A549 (cell line): ENCODE results near the gene TRMT44. TPM values are rescaled to one million over a fixed set of nuclear protein-coding genes. Genes with fewer than 3 reads are reported as not detected.
"Not testable (repeated sequence)": the region's sequence is repeated elsewhere in the genome, so short reads cannot be mapped to it uniquely, and the experiment has no call there.

Experiments
- ATAC-seq, 2 experiments: fragments of 200-7000 bp in 1 of 2; fragments of >200 bp in 1 of 2; cut with Nextera tagmentation in 1 of 2; cut with Tn5 transposase in 1 of 2; 3 replicates each; pipeline versions ENCODE4 v1.8.0 to v1.9.1; 2018 to 2020; ENCODE audit warnings: mild to moderate bottlenecking in 1 of 2, moderate library complexity in 1 of 2
- CTCF ChIA-PET: fragments of 300-600 bp; sonication (Branson Sonifier 250); formaldehyde crosslinking; extraction: SDS; loops from one replicate; lab custom pipeline; 2021; ENCODE audit warnings: antibody characterized with exemption, inconsistent platforms; lab: Yijun Ruan, JAX
- POLR2A ChIA-PET: fragments of 350-600 bp; formaldehyde crosslinking; extraction: SDS; loops from one replicate; lab custom pipeline; 2021; ENCODE audit warnings: antibody characterized with exemption, inconsistent platforms; lab: Yijun Ruan, JAX
- DNase-seq, 2 experiments: peaks; one replicate each; pipeline versions ENCODE4 v3.0.0 to v3.0.0-alpha.2; 2011 to 2016; ENCODE audit warnings: low read depth in 1 of 2, low spot score in 1 of 2
- FAIRE-seq: peaks from 2 replicates; lab custom pipeline; 2011; peaks lifted over from hg19 to GRCh38; lab: Jason Lieb, UNC
- H3K27ac ChIP-seq, 2 experiments: fragments of >200 bp; sonication (Bioruptor Twin); formaldehyde crosslinking; 3 replicates each; pipeline ENCODE4 v1.5.1; 2016 to 2017
- H3K4me1 ChIP-seq: fragments of >200 bp; sonication (Bioruptor Twin); formaldehyde crosslinking; 3 replicates; pipeline ENCODE4 v1.6.1; 2016
- H3K4me2 ChIP-seq: fragments of >200 bp; sonication (Bioruptor Twin); formaldehyde crosslinking; 3 replicates; pipeline ENCODE4 v1.6.1; 2016
- H3K4me3 ChIP-seq: fragments of >200 bp; sonication (Bioruptor Twin); formaldehyde crosslinking; 3 replicates; pipeline ENCODE4 v1.5.1; 2016
- H3K9me3 ChIP-seq: fragments of >200 bp; sonication (Bioruptor Twin); formaldehyde crosslinking; 3 replicates; pipeline ENCODE4 v1.6.1; 2016
- ATOH8 ChIP-seq: fragments of 250-450 bp; sonication (Bioruptor Pico); IDR thresholded peaks from 2 replicates; pipeline ENCODE4 v1.5.0; 2020; ENCODE audit warnings: low read depth, mild to moderate bottlenecking, moderate library complexity
- BCL3 ChIP-seq: fragments of >200 bp; sonication (Bioruptor Twin); formaldehyde crosslinking; IDR thresholded peaks from 3 replicates; pipeline ENCODE4 v1.6.1; 2016
- BHLHE40 ChIP-seq: IDR thresholded peaks from 2 replicates; pipeline ENCODE4 v1.6.1; 2012; ENCODE audit warnings: low read depth, low read length, inconsistent platforms
- CBX2 ChIP-seq: fragments of 200-600 bp; sonication (generic); IDR thresholded peaks from 2 replicates; pipeline ENCODE4 v1.6.1; 2016; ENCODE audit warnings: low read depth, mild to moderate bottlenecking, borderline replicate concordance
- CHD4 ChIP-seq: fragments of 200-600 bp; sonication (generic); IDR thresholded peaks from 2 replicates; pipeline ENCODE4 v1.6.1; 2016; ENCODE audit warnings: antibody characterized with exemption, mild to moderate bottlenecking, borderline replicate concordance
- E2F6 ChIP-seq: IDR thresholded peaks from 2 replicates; pipeline ENCODE4 v1.6.1; 2012; ENCODE audit warnings: low read depth, borderline replicate concordance
- EHF ChIP-seq: fragments of 250-450 bp; sonication (Bioruptor Pico); IDR thresholded peaks from 2 replicates; pipeline ENCODE4 v1.5.0; 2020; ENCODE audit warnings: mild to moderate bottlenecking
- ESRRA ChIP-seq: fragments of 150-350 bp; IDR thresholded peaks from 2 replicates; pipeline ENCODE4 v1.6.1; 2014; ENCODE audit warnings: mild to moderate bottlenecking, low read length, borderline replicate concordance
- GATA3 ChIP-seq: IDR thresholded peaks from 2 replicates; pipeline ENCODE4 v1.6.1; 2012; ENCODE audit warnings: borderline replicate concordance
- HES2 ChIP-seq: fragments of >200 bp; sonication (Bioruptor Twin); formaldehyde crosslinking; IDR thresholded peaks from 2 replicates; pipeline ENCODE4 v1.6.1; 2016
- HOXB13 ChIP-seq: fragments of 250-450 bp; sonication (Bioruptor Pico); IDR thresholded peaks from 2 replicates; pipeline ENCODE4 v1.5.0; 2020; ENCODE audit warnings: low read depth, mild to moderate bottlenecking, moderate library complexity
- HOXB5 ChIP-seq: fragments of 250-450 bp; sonication (Bioruptor Pico); IDR thresholded peaks from 2 replicates; pipeline ENCODE4 v1.5.0; 2020; ENCODE audit warnings: mild to moderate bottlenecking, moderate library complexity
- JUN ChIP-seq, 2 experiments: fragments of >200 bp; sonication (Bioruptor Twin); formaldehyde crosslinking; IDR thresholded peaks; 2 replicates in 1 of 2; 3 replicates in 1 of 2; pipeline ENCODE4 v1.6.1; 2016 to 2017
- JUNB ChIP-seq: fragments of >200 bp; sonication (Bioruptor Twin); formaldehyde crosslinking; IDR thresholded peaks from 2 replicates; pipeline ENCODE4 v1.6.1; 2016
- MAFK ChIP-seq: fragments of 450-650 bp; IDR thresholded peaks from 2 replicates; pipeline ENCODE4 v1.6.1; 2014; ENCODE audit not compliant: partially characterized antibody
- MAX ChIP-seq: IDR thresholded peaks from 2 replicates; pipeline ENCODE4 v1.6.1; 2012
- MAZ ChIP-seq: fragments of 150-350 bp; IDR thresholded peaks from 2 replicates; pipeline ENCODE4 v1.6.1; 2014; ENCODE audit warnings: antibody characterized with exemption, low read depth, low read length, borderline replicate concordance
- NFE2L2 ChIP-seq: fragments of 150-350 bp; conservative IDR thresholded peaks from 2 replicates; pipeline ENCODE4 v1.6.1; 2014; ENCODE audit warnings: low read length
- PHF8 ChIP-seq: fragments of 200-600 bp; sonication (generic); IDR thresholded peaks from 2 replicates; pipeline ENCODE4 v1.6.1; 2016; ENCODE audit warnings: low read depth, mild to moderate bottlenecking, antibody characterized with exemption, moderate library complexity, borderline replicate concordance
- RAD21 ChIP-seq, 2 experiments: fragments of >200 bp in 1 of 2; sonication (Bioruptor Twin) in 1 of 2; formaldehyde crosslinking in 1 of 2; IDR thresholded peaks in 1 of 2; conservative IDR thresholded peaks in 1 of 2; 2 replicates in 1 of 2; 3 replicates in 1 of 2; pipeline ENCODE4 v1.6.1; 2012 to 2018; ENCODE audit warnings: inconsistent platforms in 1 of 2
- RARB ChIP-seq: fragments of 250-450 bp; sonication (Bioruptor Pico); IDR thresholded peaks from 2 replicates; pipeline ENCODE4 v1.8.0; 2021; ENCODE audit warnings: mild to moderate bottlenecking, moderate library complexity
- RCOR1 ChIP-seq: fragments of 150-350 bp; IDR thresholded peaks from 2 replicates; pipeline ENCODE4 v1.6.1; 2014; ENCODE audit warnings: antibody characterized with exemption, low read length, low read depth
- RFX5 ChIP-seq: fragments of 450-650 bp; IDR thresholded peaks from 2 replicates; pipeline ENCODE4 v1.7.1; 2014; ENCODE audit warnings: antibody characterized with exemption, mild to moderate bottlenecking, moderate library complexity
- TP53 ChIP-seq: fragments of 250-450 bp; sonication (Bioruptor Pico); IDR thresholded peaks from 2 replicates; pipeline ENCODE4 v1.5.0; 2021; ENCODE audit warnings: mild to moderate bottlenecking, moderate library complexity
- ZC3H11A ChIP-seq: fragments of 450-650 bp; IDR thresholded peaks from 2 replicates; pipeline ENCODE4 v1.6.1; 2014; ENCODE audit warnings: antibody characterized with exemption, mild to moderate bottlenecking
- ZNF302 ChIP-seq: fragments of 250-450 bp; sonication (Bioruptor Pico); IDR thresholded peaks from 2 replicates; pipeline ENCODE4 v1.9.0; 2021; ENCODE audit warnings: inconsistent platforms, mild to moderate bottlenecking, moderate library complexity
- ZSCAN20 ChIP-seq: fragments of 250-450 bp; sonication (Bioruptor Pico); IDR thresholded peaks from 2 replicates; pipeline ENCODE4 v1.8.0; 2022; ENCODE audit warnings: mild to moderate bottlenecking, moderate library complexity
- WGBS: methylation state at CpG from one replicate; pipeline ENCODE4 v1.1.6; 2017; ENCODE audit errors: missing lambda C conversion rate; 5-methylcytosine and 5-hydroxymethylcytosine counted together
- polyA plus RNA-seq, 4 experiments: library from polyadenylated mRNA; depleted of rRNA in 3 of 4; stranded (reverse); fragments of >200 nt; fragmentation: RNase III in 1 of 4; extraction: RNeasy Plus Mini Kit Qiagen cat#74134 plus additional on column Dnase treatment in 1 of 4; gene quantifications; 2 replicates in 3 of 4; 3 replicates in 1 of 4; pipeline ENCODE4 v1.2.3, GENCODE V29; 2011 to 2017

Gene TRMT44
- polyA plus RNA-seq, 2 of the 4 experiments (the other 2 are of a cell fraction) = 5.0 to 7.0 TPM

GRCh38 chr4:8419222-8420041 is 21.1 kb upstream of the TRMT44 start:
- Histone ChIP-seq H3K4me2 (0 out of 3 replicates have a peak overlapping the region, but pooled peaks have one; percentile 9), H3K4me3 (no peak overlapping the region), H3K9me3 (no peaks in the 10 kb centered on the region), H3K4me1 (peaks cover 10% of the 10 kb centered on the region), H3K27ac (peak overlapping the region; percentile 3 to 28; a peak in 4 of 6 replicates)
- WGBS = 73% methylated on average over 12 of the region's 12 CpGs
- FAIRE-seq = no peak
- ChIA-PET CTCF (interaction anchor here (1.3 to 2.9 kb wide), 7 partner anchors 9 to 243 kb away, joined by 3 to 10 read pairs (median 5); no protein-coding TSS in a partner anchor), POLR2A (interaction anchor here (0.6 to 1.4 kb wide), 2 partner anchors 9 kb away, joined by 4 read pairs; no protein-coding TSS in a partner anchor)
- ATAC-seq = no peak
- peak in 1 of 2 experiments; percentile 14 for DNase-seq
- peak; percentile 57 for TF ChIP-seq NFE2L2
- no peak for TF ChIP-seq ESRRA
- TF ChIP-seq RARB (CRISPR knock-in tag) = no peak
- TF ChIP-seq MAFK = peak; percentile 85

- ChIA-PET POLR2A (interaction anchor here (0.6 to 1.4 kb wide), 2 partner anchors 8 to 9 kb away, joined by 4 read pairs; no protein-coding TSS in a partner anchor), CTCF (interaction anchor here (1.3 to 2.9 kb wide), 7 partner anchors 8 to 244 kb away, joined by 3 to 10 read pairs (median 5); no protein-coding TSS in a partner anchor)
- not testable (repeated sequence) for H3K4me1 ChIP-seq, FAIRE-seq, H3K4me2 ChIP-seq, ATAC-seq, H3K4me3 ChIP-seq, H3K9me3 ChIP-seq, DNase-seq
- H3K27ac ChIP-seq = peak overlapping the region in 1 of 2 experiments; percentile 28; a peak in 1 of 6 replicates
Observed at GRCh38 chr4:8420151-8420550, 20.4 kb upstream of the TRMT44 start.

GRCh38 chr4:8422327-8422726 is 18.2 kb upstream of the TRMT44 start:
- ATAC-seq (no peak), DNase-seq (no peak)
- CTCF ChIA-PET = no interaction called here
- no peak overlapping the region for H3K4me2 ChIP-seq
- TF ChIP-seq BHLHE40 (no peak), RAD21 (conservative IDR thresholded peaks at IDR 0.05 in 1 of 2, IDR thresholded peaks at IDR 0.05 in 1 of 2) (no peak), HES2 (no peak), EHF (no peak), JUNB (no peak), RFX5 (no peak), PHF8 (no peak), MAZ (no peak), MAX (no peak), JUN (IDR thresholded peaks at IDR 0.05) (no peak), HOXB13 (CRISPR knock-in tag) (no peak), CHD4 (no peak), E2F6 (no peak)
- TF ChIP-seq, all 56 proteins: peak for 0
- Histone ChIP-seq H3K27ac (no peak overlapping the region), H3K4me3 (no peak overlapping the region), H3K4me1 (peaks cover 10% of the 10 kb centered on the region), H3K9me3 (no peaks in the 10 kb centered on the region)
- no peak for FAIRE-seq
- 55% methylated on average over 4 of the region's 4 CpGs for WGBS
- POLR2A ChIA-PET = no interaction called here

- WGBS = 91% methylated on average over 5 of the region's 5 CpGs
- POLR2A ChIA-PET = no interaction called here
- no peak overlapping the region for H3K4me3 ChIP-seq
- DNase-seq = no peak
- H3K4me2 ChIP-seq = no peak overlapping the region
- no peak overlapping the region for H3K27ac ChIP-seq
- FAIRE-seq = no peak
- ATAC-seq = no peak
- no peaks in the 10 kb centered on the region for H3K9me3 ChIP-seq
- CTCF ChIA-PET = no interaction called here
- TF ChIP-seq JUN (IDR thresholded peaks at IDR 0.05) = no peak
- no peak for TF ChIP-seq HOXB5 (CRISPR knock-in tag)
- TF ChIP-seq BCL3 = no peak
- no peak for TF ChIP-seq RCOR1
- no peak for TF ChIP-seq HOXB13 (CRISPR knock-in tag)
- TF ChIP-seq RAD21 (conservative IDR thresholded peaks at IDR 0.05 in 1 of 2, IDR thresholded peaks at IDR 0.05 in 1 of 2) = no peak
- TF ChIP-seq ZC3H11A = no peak
- TF ChIP-seq MAX = no peak
- no peak for TF ChIP-seq ESRRA
- TF ChIP-seq TP53 (CRISPR knock-in tag) = no peak
- no peak for TF ChIP-seq GATA3
- TF ChIP-seq ZSCAN20 (CRISPR knock-in tag) = no peak
- TF ChIP-seq ATOH8 (CRISPR knock-in tag) = no peak
- no peak for TF ChIP-seq ZNF302 (CRISPR knock-in tag)
- TF ChIP-seq CBX2 = no peak
- peaks cover 10% of the 10 kb centered on the region for H3K4me1 ChIP-seq
Observed at GRCh38 chr4:8422786-8423185, 17.8 kb upstream of the TRMT44 start.
